ENCODE results near the gene NOL9.

- TF ChIP-seq CTCF (IDR thresholded peaks at IDR 0.05; ENCODE audit: insufficient read depth, low read length) (no peak), POLR2AphosphoS5 (IDR thresholded peaks at IDR 0.05; ENCODE audit: low read depth) (no peak)
Measured at GRCh38 chr1:6531996-6532395, 22.3 kb downstream of the NOL9 start.
